ENCODE data around the gene ARHGEF12. TPM values are rescaled to one million over a fixed set of nuclear protein-coding genes. Genes with fewer than 3 reads are reported as not detected.

ARHGEF12 gene
- total RNA-seq, 1 experiment from 2014 or later = 41.0 TPM

- H3K36me3 ChIP-seq (ENCODE audit: low read depth, low read length) = no peaks in the 10 kb centered on the region
- no peaks in the 10 kb centered on the region for H3K27me3 ChIP-seq (ENCODE audit: low read length)
- no peak overlapping the region for H3K4me3 ChIP-seq (ENCODE audit: low read length)
- peaks cover 13% of the 10 kb centered on the region for H3K4me1 ChIP-seq (ENCODE audit: insufficient read depth, low read length)
- BruUV-seq (replicated peaks) = no TSS peak
- H3K9me2 ChIP-seq (replicated peaks; ENCODE audit: low read length) = no peaks in the 10 kb centered on the region
- TF ChIP-seq, protein P1, sequence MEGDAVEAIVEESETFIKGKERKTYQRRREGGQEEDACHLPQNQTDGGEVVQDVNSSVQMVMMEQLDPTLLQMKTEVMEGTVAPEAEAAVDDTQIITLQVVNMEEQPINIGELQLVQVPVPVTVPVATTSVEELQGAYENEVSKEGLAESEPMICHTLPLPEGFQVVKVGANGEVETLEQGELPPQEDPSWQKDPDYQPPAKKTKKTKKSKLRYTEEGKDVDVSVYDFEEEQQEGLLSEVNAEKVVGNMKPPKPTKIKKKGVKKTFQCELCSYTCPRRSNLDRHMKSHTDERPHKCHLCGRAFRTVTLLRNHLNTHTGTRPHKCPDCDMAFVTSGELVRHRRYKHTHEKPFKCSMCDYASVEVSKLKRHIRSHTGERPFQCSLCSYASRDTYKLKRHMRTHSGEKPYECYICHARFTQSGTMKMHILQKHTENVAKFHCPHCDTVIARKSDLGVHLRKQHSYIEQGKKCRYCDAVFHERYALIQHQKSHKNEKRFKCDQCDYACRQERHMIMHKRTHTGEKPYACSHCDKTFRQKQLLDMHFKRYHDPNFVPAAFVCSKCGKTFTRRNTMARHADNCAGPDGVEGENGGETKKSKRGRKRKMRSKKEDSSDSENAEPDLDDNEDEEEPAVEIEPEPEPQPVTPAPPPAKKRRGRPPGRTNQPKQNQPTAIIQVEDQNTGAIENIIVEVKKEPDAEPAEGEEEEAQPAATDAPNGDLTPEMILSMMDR (conservative IDR thresholded peaks at IDR 0.05; ENCODE audit: low read depth, low read length) = no peak
- TF ChIP-seq EZH2phosphoT487 (IDR thresholded peaks at IDR 0.05; ENCODE audit: borderline replicate concordance, low read length) = no peak
- TF ChIP-seq EZH2 (IDR thresholded peaks at IDR 0.05; ENCODE audit: low read length, unreplicated experiment) = no peak
- intact Hi-C loops (cut with micrococcal nuclease) = loop anchor here (1.0 kb wide), 1 partner anchor 19 kb away; no protein-coding TSS in a partner anchor
- no peaks in the 10 kb centered on the region for H3K9me3 ChIP-seq (ENCODE audit: low read length)
- H3K9ac ChIP-seq (ENCODE audit: low read length) = no peak overlapping the region
- H3K79me2 ChIP-seq (ENCODE audit: low read length) = no peaks in the 10 kb centered on the region
- H3F3A ChIP-seq (ENCODE audit: low read length, unreplicated experiment) = no peaks in the 10 kb centered on the region
- ATAC-seq (peak; percentile 88), DNase-seq (peak; percentile 79)
- no peak overlapping the region for H3K27ac ChIP-seq (ENCODE audit: low read length)
- ChIA-PET POLR2A (ENCODE audit: unreplicated experiment) (interaction anchor here (0.8 kb wide), 1 partner anchor 13 kb away, joined by 7 read pairs; no protein-coding TSS in a partner anchor), CTCF (interaction anchor here (0.7 to 1.0 kb wide), 2 partner anchors 113 to 692 kb away, joined by 3 read pairs; no protein-coding TSS in a partner anchor)
- peak overlapping the region; percentile 32 for H3K4me2 ChIP-seq (ENCODE audit: low read length)
- no peak overlapping the region for H2AFZ ChIP-seq (ENCODE audit: low read length)
- no peaks in the 10 kb centered on the region for H4K20me1 ChIP-seq (ENCODE audit: low read length)
Measured at GRCh38 chr11:120413480-120413879, 77.3 kb downstream of the ARHGEF12 start.

DNA sequence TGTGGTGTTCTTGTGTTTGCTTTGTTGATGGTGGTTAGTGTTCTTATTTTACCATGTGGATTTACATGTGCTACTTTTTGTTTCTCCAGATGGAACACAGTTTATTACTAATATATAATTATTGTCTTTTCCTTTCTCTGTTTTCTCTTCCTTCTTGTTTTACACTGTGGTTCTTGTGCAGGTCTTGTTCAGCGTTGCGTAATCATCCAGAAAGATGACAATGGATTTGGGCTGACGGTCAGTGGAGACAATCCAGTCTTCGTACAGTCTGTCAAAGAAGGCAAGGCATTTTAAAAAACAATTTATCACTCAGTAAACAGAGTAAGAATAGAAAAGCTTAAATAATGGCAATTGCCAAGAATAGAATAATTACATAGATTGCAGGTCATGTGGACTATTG is 84.4 kb downstream of the ARHGEF12 start:
- intact Hi-C loops (cut with micrococcal nuclease) = no loop called here
- POLR2A ChIA-PET (ENCODE audit: unreplicated experiment) = interaction anchor here (0.5 kb wide), 1 partner anchor 46 kb away, joined by 5 read pairs; no protein-coding TSS in a partner anchor

More for the DNA sequence above, 84.4 kb downstream of the ARHGEF12 start:
- Histone ChIP-seq H3K9ac (ENCODE audit: low read length) (no peak overlapping the region), H3F3A (ENCODE audit: low read length, unreplicated experiment) (no peaks in the 10 kb centered on the region), H3K27ac (ENCODE audit: low read length) (no peak overlapping the region), H3K4me2 (ENCODE audit: low read length) (no peak overlapping the region), H3K4me1 (ENCODE audit: insufficient read depth, low read length) (peaks cover 11% of the 10 kb centered on the region), H3K36me3 (ENCODE audit: low read depth, low read length) (no peaks in the 10 kb centered on the region), H3K9me2 (replicated peaks; ENCODE audit: low read length) (no peaks in the 10 kb centered on the region), H4K20me1 (ENCODE audit: low read length) (no peaks in the 10 kb centered on the region), H2AFZ (ENCODE audit: low read length) (no peak overlapping the region), H3K4me3 (ENCODE audit: low read length) (no peak overlapping the region), H3K9me3 (ENCODE audit: low read length) (no peaks in the 10 kb centered on the region), H3K27me3 (ENCODE audit: low read length) (no peaks in the 10 kb centered on the region), H3K79me2 (ENCODE audit: low read length) (no peaks in the 10 kb centered on the region)
- TF ChIP-seq, protein P1 (conservative IDR thresholded peaks at IDR 0.05; ENCODE audit: low read depth, low read length) = no peak
- no peak for TF ChIP-seq EZH2phosphoT487 (IDR thresholded peaks at IDR 0.05; ENCODE audit: borderline replicate concordance, low read length)
- CTCF ChIA-PET = no interaction called here
- BruUV-seq (replicated peaks) = no TSS peak
- no peak for ATAC-seq
- DNase-seq = no peak
